Lower leg skin (tissue), 4 donors: ENCODE measurements around the gene CAMKMT. TPM values are rescaled to one million over a fixed set of nuclear protein-coding genes. Genes with fewer than 3 reads are reported as not detected.

Source experiments
- DNase-seq, 2 donors: peaks; one replicate each; pipeline ENCODE4 v3.0.0-alpha.2; 2019; ENCODE audit warnings: low spot score in 2 of 2
- H3K4me3 ChIP-seq: fragments of 200-600 bp; sonication (generic); 2 replicates; pipeline ENCODE4 v1.5.1; 2017; ENCODE audit warnings: mild to moderate bottlenecking, low read depth; ENCODE audit not compliant: poor library complexity, severe bottlenecking
- CTCF ChIP-seq, 3 donors: fragments of 450-650 bp; IDR thresholded peaks; one replicate each; pipeline ENCODE4 v1.5.1; 2016; ENCODE audit warnings: antibody characterized with exemption in 3 of 3, mild to moderate bottlenecking in 3 of 3, moderate library complexity in 2 of 3
- POLR2A ChIP-seq, 2 donors: fragments of 450-650 bp; IDR thresholded peaks; one replicate each; pipeline ENCODE4 v1.6.1; 2016 to 2017; ENCODE audit warnings: antibody characterized with exemption in 2 of 2, mild to moderate bottlenecking in 1 of 2, moderate library complexity in 1 of 2
- WGBS, 2 donors: methylation state at CpG; one replicate each; pipeline ENCODE4 v1.1.5; 2018; 5-methylcytosine and 5-hydroxymethylcytosine counted together
- intact Hi-C: fragments of 100-400 bp; cut with DNase I; formaldehyde crosslinking; loops from one replicate; pipeline ENCODE4 v1.15.0; 2023; ENCODE audit warnings: low total_unique reads
- total RNA-seq, 4 donors: library from RNA; depleted of rRNA; stranded (reverse); fragments of >200 nt; gene quantifications; one replicate each; pipeline ENCODE4 v1.1.0, GENCODE V29; 2016

The CAMKMT gene
- total RNA-seq, 4 donors from 2014 or later: 4.2 to 18.3 (median 9.8) TPM

GRCh38 chr2:44532031-44532430 is 170.3 kb downstream of the CAMKMT start:
- intact Hi-C loops: no loop called here
- WGBS, 2 donors: 91 to 92% methylated on average over 2 of the region's 2 CpGs
- H3K4me3 ChIP-seq: no peak overlapping the region
- DNase-seq: no peak
- TF ChIP-seq POLR2A (IDR thresholded peaks at IDR 0.05): no peak
- TF ChIP-seq CTCF (IDR thresholded peaks at IDR 0.05): no peak

GRCh38 chr2:44533508-44533907 is 171.8 kb downstream of the CAMKMT start:
- DNase-seq: no peak
- intact Hi-C loops: no loop called here
- no peak overlapping the region for H3K4me3 ChIP-seq
- 84 to 97% methylated on average over 1 of the region's 1 CpG for WGBS, 2 donors
- TF ChIP-seq POLR2A (IDR thresholded peaks at IDR 0.05) (no peak), CTCF (IDR thresholded peaks at IDR 0.05) (no peak)

- WGBS, 2 donors: 63 to 81% methylated on average over 1 of the region's 1 CpG
- H3K4me3 ChIP-seq: no peak overlapping the region
- no peak for TF ChIP-seq POLR2A (IDR thresholded peaks at IDR 0.05)
- TF ChIP-seq CTCF (IDR thresholded peaks at IDR 0.05): no peak
- DNase-seq: no peak
- intact Hi-C loops: no loop called here
Observed at GRCh38 chr2:44535376-44535775, 173.6 kb downstream of the CAMKMT start.

GRCh38 chr2:44537264-44537663 is 175.5 kb downstream of the CAMKMT start:
- DNase-seq: no peak
- H3K4me3 ChIP-seq: no peak overlapping the region
- no peak for TF ChIP-seq POLR2A (IDR thresholded peaks at IDR 0.05)
- no peak for TF ChIP-seq CTCF (IDR thresholded peaks at IDR 0.05)
- WGBS, 2 donors: 93 to 95% methylated on average over 2 of the region's 2 CpGs
- intact Hi-C loops: no loop called here

- WGBS, 2 donors: 95 to 97% methylated on average over 2 of the region's 2 CpGs
Observed at GRCh38 chr2:44542520-44542919, 180.8 kb downstream of the CAMKMT start.

More at GRCh38 chr2:44542520-44542919, 180.8 kb downstream of the CAMKMT start:
- intact Hi-C loops: no loop called here
- TF ChIP-seq CTCF (IDR thresholded peaks at IDR 0.05) (no peak), POLR2A (IDR thresholded peaks at IDR 0.05) (no peak)
- DNase-seq: no peak
- H3K4me3 ChIP-seq: no peak overlapping the region
